ENCODE results near the gene DLG2.
"Not testable (repeated sequence)": the region's sequence is repeated elsewhere in the genome, so short reads cannot be mapped to it uniquely, and the experiment has no call there.

DLG2 gene

DNA sequence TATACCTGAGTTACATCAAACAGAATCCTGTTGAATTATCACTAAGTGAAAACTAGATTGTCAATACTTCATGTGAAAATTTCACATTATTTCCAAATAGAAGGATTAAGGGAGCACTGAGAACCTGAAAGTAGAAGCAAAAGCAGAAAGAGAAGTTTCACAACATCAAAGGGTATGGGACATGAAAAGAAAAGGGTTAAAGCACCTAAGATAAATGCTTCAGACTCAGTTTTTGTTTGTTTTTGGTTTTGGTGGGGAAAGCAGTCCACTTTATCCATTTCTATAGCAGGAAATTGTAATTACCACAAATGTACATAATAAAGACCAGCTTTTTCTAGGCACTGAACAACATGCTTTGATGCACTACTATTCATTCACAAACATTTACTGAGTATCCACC lies 1271.2 kb downstream of the DLG2 start:
- no peak for DNase-seq (ENCODE audit: low spot score)

GRCh38 chr11:84345597-84345996 lies 1281.5 kb downstream of the DLG2 start:
- DNase-seq (ENCODE audit: low spot score): no peak

GRCh38 chr11:84345027-84345426 lies 1282.1 kb downstream of the DLG2 start:
- DNase-seq (ENCODE audit: low spot score): no peak

DNA sequence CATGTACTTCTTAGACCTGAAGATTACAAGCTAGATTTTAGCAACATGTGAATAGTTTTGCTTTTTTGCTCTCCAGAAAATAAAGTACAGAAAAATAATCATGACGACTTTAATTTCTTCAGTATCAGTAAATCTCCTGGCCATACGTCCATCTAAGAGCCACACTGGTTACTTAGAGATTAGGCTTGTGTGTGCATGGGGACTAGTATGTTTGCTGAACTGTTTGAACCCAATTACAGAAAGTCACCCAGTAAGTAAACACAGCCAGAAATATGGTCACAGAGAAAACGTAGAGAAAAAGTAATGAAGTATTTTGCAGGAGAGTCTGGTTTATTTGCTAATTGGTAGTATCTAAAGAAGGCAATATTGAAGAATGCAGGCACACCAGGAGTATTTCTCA lies 1287.3 kb downstream of the DLG2 start:
- no peak for DNase-seq (ENCODE audit: low spot score)

DNA sequence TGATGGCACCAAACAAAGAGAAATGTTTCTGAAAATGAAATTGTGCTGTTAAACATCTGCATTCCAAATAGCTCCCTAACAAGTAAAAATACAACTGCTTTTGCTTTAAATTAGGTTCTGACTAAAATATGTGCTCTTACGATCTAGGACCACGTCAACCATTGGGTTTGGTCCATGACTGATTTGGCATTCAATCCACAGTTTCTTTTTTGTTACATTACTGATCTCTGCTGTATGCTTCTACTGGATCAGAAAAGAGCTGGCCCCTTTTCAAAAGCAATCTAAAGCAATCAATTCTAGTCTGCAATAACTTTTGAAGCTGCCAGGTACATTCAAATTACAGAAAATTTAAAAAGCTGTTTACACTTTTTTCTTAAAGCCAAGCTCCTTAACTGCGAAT lies 1293.9 kb downstream of the DLG2 start:
- no peak for DNase-seq (ENCODE audit: low spot score)

DNA sequence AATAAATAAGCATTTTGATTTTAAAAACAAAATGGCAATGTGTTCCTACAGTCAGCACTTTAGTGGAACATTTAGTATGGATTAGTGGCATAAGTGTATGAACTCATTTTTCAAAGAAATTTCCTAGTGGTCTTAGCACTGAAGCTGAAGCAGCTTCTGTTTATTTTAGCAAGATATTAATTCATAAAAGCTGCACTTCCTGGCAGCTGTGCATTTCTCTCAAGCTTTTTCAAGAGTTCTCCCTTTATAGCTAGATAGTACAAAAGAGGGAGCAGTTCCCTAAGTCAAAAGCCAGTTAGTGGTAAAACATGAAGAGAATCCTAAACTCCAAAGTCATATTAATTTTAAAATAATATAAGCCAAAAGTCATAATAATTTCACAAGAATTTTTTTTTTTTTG lies 1304.9 kb downstream of the DLG2 start:
- no peak for DNase-seq (ENCODE audit: low spot score)

DNA sequence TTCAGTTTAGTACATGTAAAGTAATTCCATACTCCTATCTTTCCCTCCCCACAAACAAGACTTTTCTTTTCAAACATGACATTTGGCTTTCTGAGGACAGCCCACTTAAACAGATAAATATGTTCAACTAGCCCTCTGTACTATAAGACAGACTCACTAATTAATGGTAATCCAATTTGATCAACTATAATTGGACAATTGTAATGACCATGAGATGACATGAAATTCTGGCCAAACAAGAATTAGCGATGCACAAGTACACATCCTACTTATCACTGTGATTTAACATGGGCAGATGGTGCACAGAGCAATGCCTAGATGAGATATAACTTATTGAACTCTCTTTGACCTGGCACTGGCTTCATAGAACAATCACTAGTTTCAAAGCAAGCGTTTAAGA lies 1307.3 kb downstream of the DLG2 start:
- DNase-seq (ENCODE audit: low spot score): no peak

DNA sequence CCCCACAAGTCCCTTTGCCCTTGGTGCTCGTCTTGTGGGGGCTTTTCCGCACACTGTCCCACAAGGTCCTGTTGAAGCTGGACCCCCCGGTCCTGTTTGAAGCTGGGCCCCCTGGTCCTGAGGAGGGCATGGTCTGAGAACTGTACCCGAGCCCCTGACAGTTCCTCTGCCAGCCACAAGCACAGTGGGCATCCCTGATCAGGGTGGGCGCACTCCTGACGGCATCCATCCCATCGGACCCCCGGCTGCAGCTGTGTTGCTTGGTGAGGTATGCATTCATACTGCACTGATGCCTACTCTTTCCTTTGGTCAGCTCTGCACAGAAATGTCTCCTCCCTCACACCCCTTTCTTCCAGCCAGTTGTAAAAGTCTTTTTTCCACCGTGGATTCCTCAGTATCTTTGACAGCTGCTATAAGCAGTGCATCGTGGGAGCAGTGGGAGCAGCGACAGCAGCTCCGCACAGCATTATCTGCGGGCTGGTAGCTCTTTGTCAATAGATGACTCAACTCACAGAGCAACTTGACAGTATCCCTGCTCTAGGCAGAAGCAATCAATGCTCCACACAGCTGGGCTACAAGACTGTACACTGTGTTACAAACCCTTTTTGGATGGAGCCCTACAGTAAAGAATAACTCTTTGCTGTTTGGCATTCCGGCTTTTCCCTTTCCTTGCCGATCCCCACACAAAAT lies 1310.1 kb downstream of the DLG2 start:
- DNase-seq (ENCODE audit: low spot score): peak; percentile 88

GRCh38 chr11:84313830-84314359 lies 1313.2 kb downstream of the DLG2 start:
- no peak for DNase-seq (ENCODE audit: low spot score)

GRCh38 chr11:84310268-84310667 lies 1316.9 kb downstream of the DLG2 start:
- DNase-seq (ENCODE audit: low spot score): no peak

GRCh38 chr11:84308491-84308890 lies 1318.7 kb downstream of the DLG2 start:
- DNase-seq (ENCODE audit: low spot score): not testable (repeated sequence)

- DNase-seq (ENCODE audit: low spot score): no peak
Observed at GRCh38 chr11:84300092-84300491, 1327.1 kb downstream of the DLG2 start.

DNA sequence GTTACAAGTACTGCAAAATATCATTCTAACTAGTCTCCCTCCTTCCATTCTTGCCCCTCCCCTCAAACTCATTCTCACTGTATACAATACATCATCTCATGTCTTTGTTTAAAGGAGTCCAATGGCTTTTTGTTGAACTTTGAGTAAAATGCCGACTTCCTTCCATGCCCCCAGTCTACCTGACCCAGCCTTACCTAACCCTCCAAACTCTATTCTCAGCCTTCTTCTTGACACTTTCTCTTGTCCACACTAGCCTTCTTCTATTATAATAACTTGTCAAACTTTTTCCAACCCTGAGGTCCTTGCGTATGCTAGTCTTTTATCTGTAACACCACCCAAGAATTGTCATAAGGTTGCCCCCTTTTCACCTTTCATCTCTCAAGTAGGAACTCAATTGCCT lies 1329.6 kb downstream of the DLG2 start:
- no peak for DNase-seq (ENCODE audit: low spot score)

GRCh38 chr11:84295815-84296214 lies 1331.3 kb downstream of the DLG2 start:
- no peak for DNase-seq (ENCODE audit: low spot score)

DNA sequence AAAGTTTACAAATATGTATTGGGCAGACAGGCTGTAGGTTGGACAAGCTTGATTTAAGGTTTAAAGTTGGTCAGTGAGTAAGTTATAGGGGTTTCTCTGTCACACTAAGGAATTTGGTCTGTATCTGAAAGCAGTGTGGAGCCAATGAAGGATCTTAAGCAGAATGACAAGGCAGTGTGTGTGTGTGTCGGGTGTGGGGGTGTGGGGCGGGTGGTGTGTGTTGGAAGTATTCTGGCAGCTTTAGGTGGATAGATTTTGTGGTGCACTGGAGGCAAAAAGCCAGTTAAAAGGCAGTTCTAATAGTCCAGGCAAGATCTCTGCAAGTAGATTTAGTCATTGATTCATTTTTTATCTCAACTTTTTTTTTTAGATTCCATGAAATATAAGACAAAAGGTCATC lies 1334.2 kb downstream of the DLG2 start:
- no peak for DNase-seq (ENCODE audit: low spot score)

DNA sequence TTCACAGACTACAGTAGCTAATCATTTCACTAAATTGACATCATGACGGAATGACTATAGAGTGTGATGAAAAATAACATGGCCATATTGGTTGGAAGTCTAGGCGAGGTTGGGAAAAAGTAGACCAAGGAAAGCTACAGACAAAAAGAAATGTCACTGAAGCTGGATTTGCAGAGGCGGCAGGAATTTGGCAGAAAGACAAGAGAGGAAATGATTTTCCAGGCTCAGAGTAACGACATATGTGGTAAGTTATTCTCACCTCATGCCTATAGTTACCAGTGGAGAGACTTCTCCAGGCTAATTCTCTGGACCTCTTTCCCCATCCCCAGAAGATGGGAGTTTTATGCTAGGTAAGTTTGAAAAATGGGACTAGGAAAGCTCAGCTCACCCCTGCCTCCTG lies 1335.1 kb downstream of the DLG2 start:
- no peak for DNase-seq (ENCODE audit: low spot score)

- no peak for DNase-seq (ENCODE audit: low spot score)
Observed at GRCh38 chr11:84290647-84291046, 1336.5 kb downstream of the DLG2 start.

DNA sequence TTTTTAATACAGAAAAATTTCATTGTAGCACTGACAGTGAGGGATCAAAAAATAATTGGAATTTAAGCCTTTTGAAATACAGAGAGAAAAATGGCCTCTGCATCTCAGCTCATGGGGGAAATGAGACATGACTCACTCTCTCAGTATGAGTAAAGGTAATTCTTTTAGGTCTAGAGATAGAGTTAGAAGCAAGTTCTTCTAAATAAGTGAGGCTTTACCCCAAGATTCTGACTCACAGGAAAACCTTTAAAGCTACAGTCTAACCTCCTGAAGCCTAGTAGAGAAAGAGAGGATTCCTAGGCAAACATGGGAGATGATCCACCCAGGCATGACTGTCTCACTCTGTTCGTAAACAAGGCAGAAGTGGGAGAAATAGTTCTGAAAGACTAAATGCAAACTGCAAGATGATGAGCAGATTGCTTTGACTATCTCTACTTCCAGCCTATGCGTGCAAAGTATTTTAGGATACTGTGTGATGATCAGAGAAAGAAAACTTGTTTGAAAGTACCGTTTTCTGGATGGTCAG lies 1337.7 kb downstream of the DLG2 start:
- no peak for DNase-seq (ENCODE audit: low spot score)

DNA sequence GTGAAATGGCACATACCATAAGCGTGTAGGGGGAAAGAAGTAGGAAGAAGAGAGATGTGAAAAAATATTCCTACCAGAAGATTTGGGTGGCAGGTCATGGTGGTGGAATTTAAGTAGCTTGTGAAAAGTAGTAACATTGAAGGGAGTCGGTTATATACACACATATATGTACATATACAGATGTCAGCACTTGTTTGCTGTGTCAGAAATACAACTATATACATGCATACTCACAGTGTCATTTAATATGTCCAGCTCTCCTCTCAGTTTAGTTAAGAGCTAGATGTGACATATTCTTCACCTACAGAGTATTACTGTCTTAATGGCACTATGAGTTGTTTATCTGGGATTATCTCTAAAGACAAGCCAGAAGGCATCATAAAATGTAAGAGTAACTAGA lies 1353.6 kb downstream of the DLG2 start:
- DNase-seq (ENCODE audit: low spot score): no peak

DNA sequence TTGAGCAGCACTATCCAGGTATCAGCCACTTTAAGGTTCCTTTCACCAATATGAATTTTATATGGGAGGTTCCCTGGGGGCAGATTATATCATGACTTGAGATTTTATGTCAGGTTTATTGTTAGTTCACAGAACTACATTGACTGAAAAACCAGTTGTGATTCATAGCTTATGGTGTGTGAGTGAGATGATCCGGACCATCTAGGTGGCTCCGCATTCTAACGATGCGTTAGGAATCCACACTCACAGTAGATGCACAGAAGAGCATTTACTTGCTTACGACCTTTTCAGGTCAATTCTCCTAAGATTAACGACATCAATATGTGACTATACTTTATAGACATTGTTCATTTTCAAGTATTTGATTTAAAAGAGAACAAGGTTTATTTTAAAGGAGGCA lies 1356.7 kb downstream of the DLG2 start:
- no peak for DNase-seq (ENCODE audit: low spot score)

DNA sequence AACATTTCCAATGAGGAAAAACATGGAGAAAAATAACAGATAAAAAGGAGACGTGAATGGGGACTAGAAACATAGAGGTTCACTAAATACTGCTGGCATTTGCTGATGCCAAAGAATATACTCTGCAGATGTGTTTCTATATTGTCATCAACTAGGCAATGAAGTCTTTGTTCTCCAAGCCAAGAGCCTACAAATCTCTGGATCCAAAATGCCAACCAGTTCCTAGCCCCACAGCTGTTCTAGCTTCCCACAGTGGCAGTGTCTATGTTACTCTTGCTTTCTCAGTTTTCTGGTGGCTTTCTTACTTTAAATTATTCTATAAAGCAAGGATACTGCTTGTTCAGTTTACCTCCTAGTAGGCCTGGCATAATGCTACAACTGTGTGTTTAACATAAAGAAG lies 1363.1 kb downstream of the DLG2 start:
- DNase-seq (ENCODE audit: low spot score): peak; percentile 95

GRCh38 chr11:84261707-84262106 lies 1365.4 kb downstream of the DLG2 start:
- DNase-seq (ENCODE audit: low spot score): no peak

DNA sequence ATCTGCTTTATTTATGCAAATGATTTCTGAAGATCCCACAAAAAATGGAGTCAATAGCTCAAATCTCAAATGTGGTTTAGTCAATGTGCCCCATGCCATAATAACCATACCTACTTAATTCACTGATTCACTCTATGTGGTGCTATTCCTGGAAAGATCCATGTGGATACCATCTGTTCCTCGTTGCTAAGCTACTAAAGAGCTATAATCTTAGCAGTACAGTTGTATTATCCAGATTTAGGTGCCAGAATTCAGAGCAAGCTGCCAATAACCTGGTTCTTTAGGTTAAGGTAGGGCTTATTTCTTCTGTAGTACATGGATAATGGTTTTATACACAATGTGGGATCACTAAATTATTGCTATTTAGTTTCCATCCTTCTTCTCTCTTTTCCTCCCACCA lies 1366.3 kb downstream of the DLG2 start:
- DNase-seq (ENCODE audit: low spot score): peak; percentile 62

DNA sequence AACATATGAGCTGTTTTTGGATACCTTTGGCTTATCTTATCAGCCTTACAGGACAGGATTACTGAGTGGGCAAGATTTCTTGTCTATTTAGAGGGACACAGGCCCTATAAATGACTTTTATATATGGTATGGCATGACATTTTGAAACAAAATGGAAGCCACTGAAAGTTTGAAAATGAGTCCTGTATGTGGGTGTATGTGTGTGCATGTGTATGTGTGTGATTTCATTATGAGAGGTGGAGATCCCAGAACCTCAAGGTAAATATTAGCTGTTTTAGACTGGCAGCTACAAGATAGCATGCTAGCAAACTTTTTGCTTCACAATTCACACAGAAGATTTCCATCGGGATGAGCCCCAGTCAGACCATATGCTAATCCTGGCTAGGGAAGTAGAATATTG lies 1370.5 kb downstream of the DLG2 start:
- DNase-seq (ENCODE audit: low spot score): no peak
